GM19035 (cell line): Measurements from ENCODE around the gene EFEMP2.
A peak's percentile ranks its signal among the peaks of the same experiment; 100 is the strongest.
"Not testable (repeated sequence)": the region's sequence is repeated elsewhere in the genome, so short reads cannot be mapped to it uniquely, and the experiment has no call there.

Source experiments
- ATAC-seq: cut with Tn5 transposase; IDR thresholded peaks from one replicate; pipeline ENCODE4 v1.9.1; 2021; ENCODE audit not compliant: unreplicated experiment

The EFEMP2 gene

GRCh38 chr11:65856689-65857499, 15.7 kb downstream of the EFEMP2 start:
- peak; percentile 32 for ATAC-seq

GRCh38 chr11:65855927-65856363, 16.7 kb downstream of the EFEMP2 start:
- ATAC-seq, result no peak

- ATAC-seq, result no peak
Observed at GRCh38 chr11:65854852-65855837, 17.5 kb downstream of the EFEMP2 start.

GRCh38 chr11:65854161-65854592, 18.4 kb downstream of the EFEMP2 start:
- no peak for ATAC-seq

- no peak for ATAC-seq
Observed at GRCh38 chr11:65853246-65853979, 19.2 kb downstream of the EFEMP2 start.

- ATAC-seq, result no peak
Observed at GRCh38 chr11:65852508-65853245, 19.9 kb downstream of the EFEMP2 start.

GRCh38 chr11:65851811-65852507, 20.6 kb downstream of the EFEMP2 start:
- no peak for ATAC-seq

GRCh38 chr11:65851083-65851579, 21.5 kb downstream of the EFEMP2 start:
- no peak for ATAC-seq

GRCh38 chr11:65850217-65851082, 22.1 kb downstream of the EFEMP2 start:
- no peak for ATAC-seq

- no peak for ATAC-seq
Observed at GRCh38 chr11:65849771-65850216, 22.8 kb downstream of the EFEMP2 start.

GRCh38 chr11:65849366-65849765, 23.2 kb downstream of the EFEMP2 start:
- no peak for ATAC-seq

GRCh38 chr11:65848693-65849092, 23.9 kb downstream of the EFEMP2 start:
- not testable (repeated sequence) for ATAC-seq

- ATAC-seq, result no peak
Observed at GRCh38 chr11:65847746-65848145, 24.9 kb downstream of the EFEMP2 start.

- no peak for ATAC-seq
Observed at GRCh38 chr11:65844231-65844872, 28.2 kb downstream of the EFEMP2 start.

- ATAC-seq, result no peak
Observed at GRCh38 chr11:65843811-65844210, 28.8 kb downstream of the EFEMP2 start.

GRCh38 chr11:65842144-65842543, 30.5 kb downstream of the EFEMP2 start:
- no peak for ATAC-seq

GRCh38 chr11:65834202-65834601, 38.4 kb downstream of the EFEMP2 start:
- no peak for ATAC-seq
